PFSK-1 (cell line): ENCODE results near the gene RNF138.

Source experiments
- FOXP2 ChIP-seq: optimal IDR thresholded peaks from 2 replicates; pipeline ENCODE3; 2011; ENCODE audit warnings: borderline replicate concordance, control low read depth, inconsistent platforms; ENCODE audit not compliant: insufficient read depth; ENCODE audit errors: extremely low read length, extremely low read depth
- POLR2AphosphoS5 ChIP-seq: IDR thresholded peaks from 2 replicates; pipeline ENCODE4 v1.6.1; 2012; ENCODE audit warnings: low read depth, mild to moderate bottlenecking, control low read depth, low read length, moderate library complexity
- REST ChIP-seq, 2 experiments: IDR thresholded peaks; 2 replicates each; pipeline versions ENCODE4 v1.6.1 to v1.8.0; 2011 to 2012; ENCODE audit warnings: low read depth in 2 of 2, low read length in 2 of 2, control low read depth in 1 of 2, inconsistent platforms in 1 of 2, mild to moderate bottlenecking in 1 of 2, moderate library complexity in 1 of 2; ENCODE audit not compliant: insufficient read depth in 1 of 2
- SIN3A ChIP-seq: IDR thresholded peaks from 2 replicates; pipeline ENCODE4 v1.6.1; 2012; ENCODE audit warnings: mild to moderate bottlenecking, low read length, moderate library complexity, borderline replicate concordance; ENCODE audit not compliant: insufficient read depth
- TAF1 ChIP-seq: IDR thresholded peaks from 2 replicates; pipeline ENCODE4 v1.6.1; 2012; ENCODE audit warnings: low read length, control low read depth, borderline replicate concordance; ENCODE audit not compliant: insufficient read depth

Gene RNF138

DNA sequence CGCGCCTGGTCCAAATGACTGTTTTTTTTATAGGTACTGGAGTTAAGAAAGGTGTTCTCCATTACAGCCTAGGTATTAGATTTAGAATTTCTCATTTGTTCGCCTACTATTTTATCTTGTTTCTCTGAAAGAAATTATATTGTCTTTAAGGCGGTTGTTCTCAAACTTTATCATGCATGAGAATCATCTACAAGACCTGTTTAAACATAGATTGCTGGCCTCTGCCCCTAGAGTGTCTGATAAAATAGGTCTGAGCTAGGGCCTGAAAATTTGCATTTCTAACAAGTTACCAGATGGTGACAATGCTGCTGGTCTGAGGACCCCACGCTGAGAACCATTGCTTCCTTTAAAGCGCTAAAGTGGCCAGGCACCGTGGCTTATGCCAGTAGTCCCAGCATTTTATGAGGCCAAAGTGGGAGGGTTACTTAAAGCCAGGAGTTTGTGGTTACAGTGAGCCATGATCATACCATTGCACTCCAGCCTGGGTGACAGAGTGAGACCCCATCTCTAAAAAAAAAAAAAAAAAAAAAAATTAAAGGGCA is 34.0 kb upstream of the RNF138 start:
- TF ChIP-seq TAF1 (no peak), SIN3A (no peak), REST (IDR thresholded peaks at IDR 0.05; ENCODE audit: insufficient read depth in 1 of 2, low read depth in 2 of 2, low read length in 2 of 2) (no peak), POLR2AphosphoS5 (no peak), FOXP2 (no peak)

- TF ChIP-seq TAF1 (no peak), POLR2AphosphoS5 (no peak), REST (IDR thresholded peaks at IDR 0.05; ENCODE audit: insufficient read depth in 1 of 2, low read depth in 2 of 2, low read length in 2 of 2) (no peak), FOXP2 (no peak), SIN3A (no peak)
Observed at GRCh38 chr18:32060026-32060425, 31.6 kb upstream of the RNF138 start.

DNA sequence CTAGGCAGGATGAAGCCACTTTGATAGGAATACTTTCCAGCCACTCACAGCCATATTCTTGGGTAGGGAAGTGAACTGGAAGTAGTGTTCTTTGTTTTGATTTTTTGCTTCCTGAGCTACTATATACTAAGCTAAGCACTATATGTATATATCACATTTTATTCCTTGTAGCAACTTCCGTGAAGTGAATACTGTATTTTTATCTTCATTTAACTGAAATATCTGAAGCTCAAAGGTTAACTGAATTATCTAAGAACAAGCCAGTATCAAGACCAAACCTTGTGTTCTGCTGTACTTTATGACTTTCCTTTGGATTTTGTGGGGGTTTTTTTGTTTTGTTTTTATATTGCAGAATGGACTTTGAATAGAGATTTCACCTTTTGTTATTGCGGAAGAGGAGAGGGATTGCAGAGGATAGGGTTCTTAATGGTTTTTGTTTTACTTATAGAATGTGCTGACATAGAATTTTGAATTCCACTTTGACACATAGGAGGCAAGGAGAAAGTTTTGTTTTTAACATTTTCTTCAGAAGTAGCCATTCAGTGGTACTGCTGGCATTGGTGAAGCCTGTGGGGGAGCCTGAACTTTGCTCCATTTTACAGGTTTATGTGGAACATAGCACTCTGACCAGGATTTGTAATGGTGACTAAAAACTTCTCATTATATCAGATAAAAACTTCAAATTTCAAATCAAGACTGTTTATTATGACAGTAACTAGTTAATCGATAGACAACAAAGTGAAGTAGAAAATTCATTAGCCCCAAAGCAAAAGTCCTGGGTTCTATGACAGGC is 24.1 kb upstream of the RNF138 start:
- no peak for TF ChIP-seq SIN3A
- no peak for TF ChIP-seq POLR2AphosphoS5
- TF ChIP-seq REST (IDR thresholded peaks at IDR 0.05; ENCODE audit: insufficient read depth in 1 of 2, low read depth in 2 of 2, low read length in 2 of 2), result no peak
- no peak for TF ChIP-seq FOXP2
- no peak for TF ChIP-seq TAF1

DNA sequence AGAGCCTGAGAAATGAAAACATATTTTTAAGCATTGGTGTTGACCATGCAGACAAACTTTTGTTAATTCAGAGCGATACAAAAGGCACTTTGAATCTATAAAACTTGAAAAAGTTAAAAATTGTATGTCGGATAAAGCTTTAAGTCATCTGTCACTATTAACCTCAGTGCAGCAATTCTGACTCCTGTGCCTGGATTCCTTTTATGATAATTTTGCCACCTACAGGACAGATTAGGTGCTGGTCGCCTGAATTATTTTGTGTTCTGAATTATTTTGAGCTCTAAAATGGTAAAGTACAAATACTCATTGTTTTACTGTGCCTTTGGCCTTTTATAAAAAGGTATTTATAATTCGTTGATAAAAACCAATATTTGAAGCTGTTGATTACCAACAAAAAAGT is 19.4 kb upstream of the RNF138 start:
- TF ChIP-seq REST (IDR thresholded peaks at IDR 0.05; ENCODE audit: insufficient read depth in 1 of 2, low read depth in 2 of 2, low read length in 2 of 2) (no peak), POLR2AphosphoS5 (no peak), TAF1 (no peak), SIN3A (no peak), FOXP2 (no peak)

DNA sequence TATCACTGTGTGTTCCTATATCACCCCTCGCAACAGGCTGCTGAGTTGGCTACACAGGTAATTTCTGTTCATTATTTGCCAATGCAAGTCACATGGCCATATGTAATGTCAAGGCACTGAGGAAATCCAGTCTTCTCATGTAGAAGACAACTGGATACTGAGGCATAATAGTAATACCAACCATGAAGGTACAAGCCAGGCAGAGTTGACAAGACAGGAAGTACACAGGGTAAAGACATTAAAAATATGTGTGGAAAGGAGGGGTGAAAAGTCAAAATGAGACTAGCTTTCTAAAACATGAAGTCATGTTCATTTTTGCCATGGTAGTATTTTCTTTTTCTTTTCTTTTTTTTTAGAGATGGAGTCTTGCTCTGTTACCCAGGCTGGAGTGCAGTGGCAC is 17.5 kb upstream of the RNF138 start:
- no peak for TF ChIP-seq POLR2AphosphoS5
- no peak for TF ChIP-seq SIN3A
- TF ChIP-seq FOXP2, result no peak
- TF ChIP-seq REST (IDR thresholded peaks at IDR 0.05; ENCODE audit: insufficient read depth in 1 of 2, low read depth in 2 of 2, low read length in 2 of 2), result no peak
- TF ChIP-seq TAF1, result no peak
